Measurements from ENCODE around the gene SERTAD4.

The SERTAD4 gene

DNA sequence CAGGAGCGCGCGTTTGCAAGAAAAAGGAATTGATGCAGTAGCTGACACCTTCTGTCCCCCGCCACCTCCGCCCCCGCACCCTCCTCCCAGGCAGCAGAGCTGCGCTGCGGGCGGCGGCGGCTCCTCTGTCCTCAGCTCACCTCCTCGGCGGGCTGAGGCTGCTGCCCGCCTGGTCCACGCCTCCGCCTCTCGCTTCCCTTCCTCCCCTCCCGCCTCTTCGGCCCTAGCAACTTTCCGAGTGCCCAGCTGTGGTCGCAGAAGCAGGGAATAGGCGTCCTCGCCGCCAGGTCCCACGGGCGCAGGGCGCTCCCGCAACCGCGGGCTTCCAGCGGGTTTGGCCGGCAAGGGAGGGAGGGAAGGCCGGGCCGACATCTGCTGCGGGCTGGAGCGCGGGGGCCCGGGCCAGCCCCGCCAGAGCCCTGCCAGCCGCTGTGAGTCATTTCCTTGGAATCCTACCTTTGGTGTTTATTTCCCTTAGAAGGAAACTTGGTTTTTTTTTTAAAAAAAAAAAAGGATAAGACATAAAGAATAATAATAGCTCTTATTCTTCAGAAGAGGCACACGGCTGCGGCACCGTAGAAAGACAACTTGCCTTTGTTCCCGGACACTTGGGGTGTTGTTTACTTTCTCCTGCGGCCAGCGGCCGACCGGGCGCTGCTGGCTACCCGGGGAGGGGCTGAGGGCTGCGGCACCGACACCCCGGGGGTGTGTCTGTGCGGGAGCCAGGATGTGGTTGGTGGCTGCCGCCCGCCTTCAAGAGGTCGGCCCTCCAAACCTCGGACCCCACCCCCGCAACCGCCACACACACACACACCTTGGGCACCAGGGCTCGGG is 1.1 kb downstream of the SERTAD4 start:
- DNase-seq: peak; percentile 40

DNA sequence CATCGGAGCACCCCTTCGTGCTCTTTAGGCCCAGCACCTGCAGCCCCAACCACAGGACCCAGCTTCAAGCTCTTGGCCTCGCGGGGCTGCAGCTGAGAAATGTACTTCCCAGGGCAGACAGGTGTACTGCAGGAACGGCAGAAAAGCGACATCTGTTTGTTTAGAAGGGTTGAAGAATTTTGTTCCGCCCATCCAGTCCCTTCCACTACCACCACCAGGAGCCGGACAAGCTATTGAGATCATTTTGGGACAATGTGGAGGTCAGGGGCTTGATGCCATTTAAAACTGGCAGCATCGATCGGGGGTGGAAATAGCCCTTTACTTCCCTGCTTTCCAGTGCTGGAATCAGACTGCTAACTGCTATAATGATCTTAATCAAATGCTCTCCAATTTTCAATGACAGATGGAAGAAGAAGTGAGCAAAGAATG is 1.7 kb downstream of the SERTAD4 start:
- DNase-seq: no peak

DNA sequence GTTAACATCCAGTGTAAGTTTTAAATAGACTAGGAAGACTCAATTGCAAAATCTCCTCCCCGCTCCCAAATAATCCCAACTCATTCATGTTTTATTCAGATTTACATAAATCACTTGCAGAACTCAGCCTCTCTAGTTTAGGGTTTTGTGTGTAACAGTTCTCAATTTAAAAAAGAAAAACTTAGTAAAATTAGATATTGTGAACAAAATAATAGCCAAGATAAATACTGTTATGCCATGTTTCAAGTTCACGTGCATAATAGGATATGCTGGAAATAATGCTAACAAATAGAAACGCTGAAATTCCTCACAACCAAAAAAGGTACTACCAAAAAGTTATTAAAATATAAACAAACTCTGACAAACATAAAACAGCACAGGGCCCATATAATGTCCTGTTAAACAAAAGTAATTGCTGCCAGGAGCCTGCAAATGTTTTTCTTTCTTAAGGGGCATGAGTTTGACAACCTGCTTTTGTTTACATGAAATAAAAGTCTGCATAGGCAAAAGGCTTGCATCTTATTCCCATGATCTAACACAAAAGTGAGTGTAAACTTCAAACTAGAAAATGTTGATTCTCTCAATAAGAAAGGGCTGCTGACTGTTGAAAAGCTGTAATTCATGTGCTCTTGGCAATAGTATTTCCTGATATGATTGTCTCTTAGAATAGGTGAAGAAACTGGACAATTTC is 2.9 kb downstream of the SERTAD4 start:
- DNase-seq: no peak

DNA sequence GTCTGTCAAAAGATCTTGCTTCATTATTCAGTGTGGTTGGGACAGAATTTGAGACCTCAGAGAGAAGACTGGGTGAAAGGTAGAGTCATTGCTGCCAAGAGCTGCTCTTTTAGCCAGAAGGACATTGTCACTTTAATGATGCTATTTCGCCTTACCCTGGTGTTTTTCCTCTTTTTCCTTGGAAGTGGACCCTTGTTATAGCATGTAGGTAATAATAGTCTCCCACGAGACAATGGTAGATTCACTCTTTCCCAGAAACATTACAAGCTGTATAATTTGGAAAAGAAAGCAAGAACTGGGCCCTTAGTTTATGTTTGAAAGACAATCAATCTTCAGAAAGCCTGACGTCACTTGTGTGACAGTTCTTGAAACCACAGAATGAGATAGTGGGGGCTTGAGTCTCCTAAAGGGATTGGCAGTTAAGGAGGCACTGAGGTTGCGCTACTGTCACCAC is 3.8 kb downstream of the SERTAD4 start:
- DNase-seq: no peak

- no peak for DNase-seq
Measured at GRCh38 chr1:210236840-210237409, 4.3 kb downstream of the SERTAD4 start.

DNA sequence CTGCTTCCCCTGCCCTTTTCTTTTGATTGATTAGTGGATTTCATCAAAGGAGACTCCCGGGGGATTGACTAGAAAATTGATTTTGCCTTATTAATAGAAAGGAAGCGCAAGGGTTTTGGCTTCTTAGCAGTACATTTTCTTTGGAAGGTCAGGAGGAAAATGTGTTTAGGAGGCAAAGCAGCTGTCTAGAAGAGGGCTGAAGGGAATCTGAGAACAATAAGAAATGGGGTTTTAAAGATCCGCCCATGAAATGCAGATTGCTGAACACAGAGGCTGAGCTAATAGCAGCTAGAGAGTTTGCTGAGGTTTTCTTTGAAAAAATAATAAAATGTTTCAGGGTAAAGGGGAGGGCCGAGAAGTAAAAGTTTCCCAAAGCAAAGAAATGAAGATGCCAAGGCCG is 4.9 kb downstream of the SERTAD4 start:
- no peak for DNase-seq

DNA sequence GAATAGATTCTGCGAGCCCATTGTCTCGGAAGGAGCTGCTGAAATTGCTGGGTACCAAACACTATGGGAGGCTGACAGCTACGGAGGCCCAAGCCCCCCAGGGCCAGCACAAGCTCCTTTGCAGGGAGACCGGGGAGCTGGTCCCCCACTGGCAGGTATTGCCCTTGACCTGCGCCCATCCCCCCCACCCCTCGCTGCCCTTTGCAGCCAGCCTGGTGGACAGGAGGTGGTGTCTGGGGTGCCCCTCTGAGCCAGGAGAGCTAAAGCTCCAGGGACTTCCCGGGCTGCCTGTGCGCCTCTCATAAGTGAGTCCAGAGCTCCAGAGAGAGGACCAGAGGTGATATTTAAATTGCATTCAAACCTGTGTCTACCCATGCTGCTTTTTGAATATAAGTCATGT is 5.4 kb downstream of the SERTAD4 start:
- no peak for DNase-seq

DNA sequence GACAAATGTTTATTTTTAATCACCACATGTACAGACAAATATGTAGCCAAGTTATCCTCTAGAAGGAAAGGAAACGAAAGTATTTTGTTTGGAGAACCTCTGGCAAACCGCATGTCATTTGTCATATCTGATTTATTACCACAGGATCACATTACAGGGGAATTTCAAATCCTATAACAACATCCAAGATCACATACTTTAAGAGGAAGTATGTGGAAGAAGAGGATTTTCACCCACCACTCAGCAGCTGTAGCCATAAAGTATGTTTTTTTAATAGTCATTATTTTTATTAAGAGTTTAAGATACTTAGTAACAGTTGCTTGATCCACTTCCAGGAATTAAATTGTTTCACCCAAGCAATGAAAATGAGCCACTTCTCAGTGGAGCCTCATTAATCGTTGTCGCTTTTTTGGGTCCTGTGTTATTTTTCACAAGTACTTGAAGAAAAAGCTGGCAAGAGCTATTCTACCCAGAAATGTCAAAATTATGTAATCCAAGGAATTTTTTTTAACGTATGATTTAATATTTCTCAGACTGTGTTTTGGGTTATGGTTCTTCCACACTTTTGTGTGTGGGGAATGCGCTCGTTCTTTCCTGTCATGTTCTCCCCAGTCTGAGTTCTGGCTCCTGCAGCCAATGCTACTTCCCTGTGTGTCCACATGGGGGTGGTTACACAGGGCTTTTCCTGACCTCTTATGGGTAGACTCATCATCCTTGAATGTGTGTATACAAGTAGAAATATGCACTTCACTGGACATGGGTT is 6.9 kb downstream of the SERTAD4 start:
- DNase-seq: no peak

GRCh38 chr1:210241121-210241520 is 8.5 kb downstream of the SERTAD4 start:
- DNase-seq: no peak

- DNase-seq: no peak
Measured at GRCh38 chr1:210244746-210245367, 12.3 kb downstream of the SERTAD4 start.

GRCh38 chr1:210246447-210246846 is 13.9 kb downstream of the SERTAD4 start:
- no peak for DNase-seq

- no peak for DNase-seq
Measured at GRCh38 chr1:210248341-210248740, 15.7 kb downstream of the SERTAD4 start.

- no peak for DNase-seq
Measured at GRCh38 chr1:210250665-210250997, 18.0 kb downstream of the SERTAD4 start.

- DNase-seq: peak; percentile 29
Measured at GRCh38 chr1:210250998-210251679, 18.5 kb downstream of the SERTAD4 start.

DNA sequence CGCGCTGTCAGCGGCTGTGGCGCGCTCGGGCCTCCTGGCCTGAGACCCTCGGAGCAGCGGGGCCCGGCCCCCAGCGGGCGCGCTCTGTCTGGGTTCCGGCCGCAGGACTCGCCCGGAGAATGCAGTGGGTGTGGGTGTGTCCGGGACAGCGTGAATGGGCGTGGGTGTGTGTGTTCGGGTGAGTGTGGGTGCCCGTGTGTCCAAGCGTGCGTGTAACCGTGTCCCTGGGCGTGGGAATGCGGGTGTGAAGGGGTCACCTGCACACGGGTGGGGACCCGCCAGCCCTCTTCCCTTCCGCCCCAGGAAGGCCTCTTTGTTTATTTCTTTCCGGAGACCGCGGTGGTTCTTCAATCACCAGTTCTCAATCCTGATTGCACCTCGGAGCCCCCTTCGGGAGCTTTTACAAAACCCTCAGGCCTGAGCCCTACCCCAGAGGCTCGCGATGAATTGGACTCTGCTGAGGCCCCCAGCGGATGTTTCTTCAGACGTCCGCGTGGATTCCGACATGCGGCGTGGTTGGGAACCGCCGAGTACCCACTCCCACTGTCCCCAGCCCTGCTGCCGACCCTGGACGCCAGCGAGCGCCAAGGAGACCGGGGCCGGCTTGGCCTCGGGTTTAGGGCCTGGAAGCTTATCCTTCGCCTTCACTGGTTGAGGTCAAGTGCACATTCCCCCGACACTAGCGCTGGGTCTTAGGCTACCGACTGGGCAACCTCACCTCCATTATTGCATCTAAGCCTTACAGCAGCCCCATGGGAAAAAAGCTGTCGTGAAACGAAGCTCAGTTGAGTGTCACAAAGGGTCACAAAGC is 19.3 kb downstream of the SERTAD4 start:
- peak; percentile 7 for DNase-seq

GRCh38 chr1:210252621-210253051 is 20.0 kb downstream of the SERTAD4 start:
- DNase-seq: peak; percentile 6

DNA sequence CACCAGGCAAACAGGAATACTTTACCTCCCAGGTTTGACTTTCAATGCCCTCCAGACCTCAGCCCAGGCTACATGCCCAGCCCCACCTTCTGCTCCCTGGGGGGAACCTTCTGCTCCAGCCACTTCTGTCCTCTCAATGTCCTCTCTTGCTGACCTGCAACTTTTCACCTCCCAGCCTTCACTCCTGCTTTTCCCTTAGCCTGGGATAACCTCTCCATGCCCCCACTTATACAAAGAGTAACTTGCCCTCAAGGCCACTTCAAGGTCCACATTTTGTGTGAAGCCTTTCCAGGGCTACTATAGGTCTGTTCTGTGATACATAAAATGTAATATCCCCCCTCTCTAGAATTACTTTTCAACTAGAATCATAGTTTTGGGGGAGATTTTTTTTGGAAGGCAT is 21.7 kb downstream of the SERTAD4 start:
- no peak for DNase-seq

- no peak for DNase-seq
Measured at GRCh38 chr1:210257698-210258529, 25.3 kb downstream of the SERTAD4 start.

DNA sequence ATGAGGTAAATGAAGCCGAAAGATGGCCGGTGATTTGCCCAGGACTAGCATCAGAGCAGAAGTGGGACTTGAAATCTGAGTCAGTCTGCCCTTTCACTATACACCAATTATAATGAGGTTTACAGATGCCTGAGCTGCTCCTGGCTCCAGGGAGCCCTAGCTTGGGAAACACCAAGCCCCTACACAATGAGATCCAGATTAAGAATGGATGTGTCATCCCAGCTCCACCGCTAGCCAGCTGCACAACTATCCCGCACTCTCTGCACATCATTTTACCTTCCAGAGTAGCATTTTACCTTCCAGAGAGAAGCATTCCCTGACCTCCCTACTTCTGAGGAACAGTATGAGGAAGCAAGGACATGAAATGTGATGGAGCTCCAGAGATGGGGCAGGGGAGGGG is 27.0 kb downstream of the SERTAD4 start:
- no peak for DNase-seq

DNA sequence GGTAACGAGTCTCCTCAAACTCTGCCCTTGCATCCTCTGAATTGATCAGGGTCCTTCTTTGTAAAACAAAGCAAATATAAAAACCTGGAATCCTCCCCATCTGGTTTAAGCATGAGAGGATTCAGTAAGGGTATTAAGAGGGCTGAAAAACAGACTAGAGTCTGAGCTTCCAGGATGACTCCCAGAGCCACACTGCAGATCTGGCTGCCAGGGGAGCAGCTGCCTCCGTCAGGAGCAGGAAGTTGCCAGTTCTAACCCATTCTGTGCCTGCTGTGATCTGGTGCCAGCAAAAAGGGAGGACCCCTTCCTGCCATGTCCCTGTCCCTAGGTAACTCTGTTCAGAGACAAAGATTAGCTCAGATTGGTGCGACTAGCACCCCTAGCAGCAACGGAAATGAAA is 27.5 kb downstream of the SERTAD4 start:
- no peak for DNase-seq

Measured in stimulated activated CD4-positive, alpha-beta T cell treated with anti-CD3 and anti-CD28 coated beads, Interleukin-4, amount 100 ng/mL, for 1 hour (primary cell).